WERI-Rb-1 (cell line): ENCODE measurements around the gene TRIO.

ENCODE experiments used
- DNase-seq: peaks from one replicate; pipeline ENCODE4 v3.0.0-alpha.2; 2020
- H3K27ac ChIP-seq: fragments of 250-450 bp; sonication (Bioruptor Pico); 2 replicates; pipeline ENCODE4 v1.5.1; 2020; ENCODE audit warnings: mild to moderate bottlenecking, moderate library complexity
- H3K27me3 ChIP-seq: fragments of 250-450 bp; sonication (Bioruptor Pico); 2 replicates; pipeline ENCODE4 v1.5.1; 2021; ENCODE audit warnings: mild to moderate bottlenecking, low read depth, moderate library complexity; ENCODE audit not compliant: insufficient read depth, severe bottlenecking
- H3K36me3 ChIP-seq: fragments of 250-450 bp; sonication (Bioruptor Pico); 2 replicates; pipeline ENCODE4 v1.5.1; 2020; ENCODE audit warnings: mild to moderate bottlenecking, moderate library complexity
- H3K4me3 ChIP-seq: 2 replicates; pipeline ENCODE4 v1.5.1; 2011; ENCODE audit warnings: low read depth, mild to moderate bottlenecking, control low read depth, low read length
- H3K9me3 ChIP-seq: fragments of 250-450 bp; sonication (Bioruptor Pico); 2 replicates; pipeline ENCODE4 v1.5.1; 2021; ENCODE audit warnings: mild to moderate bottlenecking, moderate library complexity; ENCODE audit not compliant: severe bottlenecking
- TF ChIP-seq, protein P1 (sequence below): IDR thresholded peaks from 2 replicates; pipeline ENCODE4 v1.5.1; 2011; ENCODE audit warnings: low read depth, mild to moderate bottlenecking, control low read depth, inconsistent platforms, low read length

Gene TRIO

DNA sequence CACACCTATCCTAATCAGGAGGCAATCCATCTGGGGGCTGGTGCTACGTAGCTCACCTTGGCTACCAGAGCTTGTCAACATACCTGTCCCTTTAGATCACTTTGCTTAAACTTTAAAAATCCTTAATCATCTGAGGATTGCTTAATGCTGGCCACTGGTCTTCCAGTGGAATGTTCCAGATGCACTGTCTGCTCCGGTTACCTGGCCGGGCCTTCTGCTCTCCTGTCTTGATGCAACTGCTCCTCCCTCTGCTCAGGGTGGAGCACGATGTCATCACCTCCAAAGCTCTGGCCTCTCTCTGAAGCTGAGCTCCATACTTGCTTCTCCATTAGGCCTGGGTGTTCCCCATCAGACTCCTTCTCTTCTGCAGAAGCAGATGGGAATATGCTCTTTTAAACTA lies 331.9 kb downstream of the TRIO start:
- H3K27me3 ChIP-seq = no peaks in the 10 kb centered on the region
- no peak overlapping the region for H3K27ac ChIP-seq
- peaks cover 6% of the 10 kb centered on the region for H3K36me3 ChIP-seq
- TF ChIP-seq, protein P1, sequence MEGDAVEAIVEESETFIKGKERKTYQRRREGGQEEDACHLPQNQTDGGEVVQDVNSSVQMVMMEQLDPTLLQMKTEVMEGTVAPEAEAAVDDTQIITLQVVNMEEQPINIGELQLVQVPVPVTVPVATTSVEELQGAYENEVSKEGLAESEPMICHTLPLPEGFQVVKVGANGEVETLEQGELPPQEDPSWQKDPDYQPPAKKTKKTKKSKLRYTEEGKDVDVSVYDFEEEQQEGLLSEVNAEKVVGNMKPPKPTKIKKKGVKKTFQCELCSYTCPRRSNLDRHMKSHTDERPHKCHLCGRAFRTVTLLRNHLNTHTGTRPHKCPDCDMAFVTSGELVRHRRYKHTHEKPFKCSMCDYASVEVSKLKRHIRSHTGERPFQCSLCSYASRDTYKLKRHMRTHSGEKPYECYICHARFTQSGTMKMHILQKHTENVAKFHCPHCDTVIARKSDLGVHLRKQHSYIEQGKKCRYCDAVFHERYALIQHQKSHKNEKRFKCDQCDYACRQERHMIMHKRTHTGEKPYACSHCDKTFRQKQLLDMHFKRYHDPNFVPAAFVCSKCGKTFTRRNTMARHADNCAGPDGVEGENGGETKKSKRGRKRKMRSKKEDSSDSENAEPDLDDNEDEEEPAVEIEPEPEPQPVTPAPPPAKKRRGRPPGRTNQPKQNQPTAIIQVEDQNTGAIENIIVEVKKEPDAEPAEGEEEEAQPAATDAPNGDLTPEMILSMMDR = no peak
- H3K9me3 ChIP-seq = no peaks in the 10 kb centered on the region
- no peak for DNase-seq
- no peak overlapping the region for H3K4me3 ChIP-seq

- TF ChIP-seq, protein P1 = no peak
- no peak overlapping the region for H3K27ac ChIP-seq
- no peaks in the 10 kb centered on the region for H3K9me3 ChIP-seq
- no peak for DNase-seq
- peaks cover 11% of the 10 kb centered on the region for H3K36me3 ChIP-seq
- no peak overlapping the region for H3K4me3 ChIP-seq
- H3K27me3 ChIP-seq = no peaks in the 10 kb centered on the region
These were observed 333.8 kb downstream of the TRIO start for GRCh38 chr5:14476786-14477435.

DNA sequence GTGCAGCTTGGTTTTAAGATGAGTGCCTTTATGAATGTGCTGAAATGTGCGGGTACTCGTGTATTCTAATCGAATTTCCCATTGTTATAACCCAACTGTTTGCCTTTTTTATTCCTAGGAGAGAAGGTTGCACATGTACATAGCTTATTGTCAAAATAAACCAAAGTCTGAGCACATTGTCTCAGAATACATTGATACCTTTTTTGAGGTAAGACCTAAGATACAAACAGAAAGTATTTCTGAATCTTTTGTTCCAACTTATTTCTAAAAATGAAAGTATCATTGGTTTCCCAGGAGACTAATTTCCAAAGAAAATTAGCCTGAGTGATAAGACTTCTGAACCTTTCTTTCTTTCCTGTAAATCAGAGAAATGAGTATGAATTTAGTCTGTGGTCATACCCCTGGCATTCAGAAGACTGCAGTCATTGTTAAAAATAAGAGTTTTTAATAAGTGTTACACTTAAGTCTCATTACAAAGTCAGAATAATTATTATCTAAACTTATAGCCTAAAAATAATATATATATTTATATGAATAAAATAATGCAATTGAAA lies 336.1 kb downstream of the TRIO start:
- no peak overlapping the region for H3K27ac ChIP-seq
- no peaks in the 10 kb centered on the region for H3K9me3 ChIP-seq
- no peak overlapping the region for H3K4me3 ChIP-seq
- H3K36me3 ChIP-seq = peaks cover 23% of the 10 kb centered on the region
- H3K27me3 ChIP-seq = no peaks in the 10 kb centered on the region
- no peak for DNase-seq
- TF ChIP-seq, protein P1 = no peak

- H3K4me3 ChIP-seq = no peak overlapping the region
These were observed 338.2 kb downstream of the TRIO start for GRCh38 chr5:14481349-14481748.

GRCh38 chr5:14482085-14482484 lies 338.9 kb downstream of the TRIO start:
- peaks cover 30% of the 10 kb centered on the region for H3K36me3 ChIP-seq

More at GRCh38 chr5:14481349-14481748, 338.2 kb downstream of the TRIO start:
- Histone ChIP-seq H3K27me3 (no peaks in the 10 kb centered on the region), H3K9me3 (no peaks in the 10 kb centered on the region), H3K36me3 (peaks cover 30% of the 10 kb centered on the region), H3K27ac (no peak overlapping the region)
- TF ChIP-seq, protein P1 = no peak
- no peak for DNase-seq

More at GRCh38 chr5:14482085-14482484, 338.9 kb downstream of the TRIO start:
- Histone ChIP-seq H3K27me3 (no peaks in the 10 kb centered on the region), H3K4me3 (no peak overlapping the region), H3K27ac (no peak overlapping the region), H3K9me3 (no peaks in the 10 kb centered on the region)
- DNase-seq = no peak
- TF ChIP-seq, protein P1 = no peak
